ENCODE measurements around the gene RAB31. TPM values are rescaled to one million over a fixed set of nuclear protein-coding genes. Genes with fewer than 3 reads are reported as not detected.

The RAB31 gene
- total and polyA plus RNA-seq, 3 donors from 2014 or later, result 75.9 to 110 (median 81.5) TPM

DNA sequence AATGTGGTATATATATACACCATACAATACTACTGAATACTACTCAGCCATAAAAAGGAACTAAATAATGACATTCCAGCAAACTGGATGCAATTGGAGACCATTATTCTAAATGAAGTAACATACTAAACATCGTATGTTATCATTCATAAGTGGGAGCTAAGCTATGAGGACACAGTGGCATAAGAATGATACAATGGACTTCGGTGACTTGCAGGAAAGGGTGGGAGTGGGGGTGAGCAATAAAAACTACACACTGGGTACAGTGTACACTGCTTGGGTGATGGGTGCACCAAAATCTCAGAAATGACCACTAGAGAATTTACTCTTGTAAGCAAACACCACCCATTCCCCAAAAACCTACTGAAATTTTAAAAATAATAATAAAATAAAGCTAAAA is 87.9 kb downstream of the RAB31 start:
- H3K27ac ChIP-seq, result no peak overlapping the region
- intact Hi-C loops (cut with DNase I; ENCODE audit: low total_unique reads), result no loop called here
- TF ChIP-seq POLR2A (IDR thresholded peaks at IDR 0.05), result no peak
- TF ChIP-seq, protein P1, sequence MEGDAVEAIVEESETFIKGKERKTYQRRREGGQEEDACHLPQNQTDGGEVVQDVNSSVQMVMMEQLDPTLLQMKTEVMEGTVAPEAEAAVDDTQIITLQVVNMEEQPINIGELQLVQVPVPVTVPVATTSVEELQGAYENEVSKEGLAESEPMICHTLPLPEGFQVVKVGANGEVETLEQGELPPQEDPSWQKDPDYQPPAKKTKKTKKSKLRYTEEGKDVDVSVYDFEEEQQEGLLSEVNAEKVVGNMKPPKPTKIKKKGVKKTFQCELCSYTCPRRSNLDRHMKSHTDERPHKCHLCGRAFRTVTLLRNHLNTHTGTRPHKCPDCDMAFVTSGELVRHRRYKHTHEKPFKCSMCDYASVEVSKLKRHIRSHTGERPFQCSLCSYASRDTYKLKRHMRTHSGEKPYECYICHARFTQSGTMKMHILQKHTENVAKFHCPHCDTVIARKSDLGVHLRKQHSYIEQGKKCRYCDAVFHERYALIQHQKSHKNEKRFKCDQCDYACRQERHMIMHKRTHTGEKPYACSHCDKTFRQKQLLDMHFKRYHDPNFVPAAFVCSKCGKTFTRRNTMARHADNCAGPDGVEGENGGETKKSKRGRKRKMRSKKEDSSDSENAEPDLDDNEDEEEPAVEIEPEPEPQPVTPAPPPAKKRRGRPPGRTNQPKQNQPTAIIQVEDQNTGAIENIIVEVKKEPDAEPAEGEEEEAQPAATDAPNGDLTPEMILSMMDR (IDR thresholded peaks at IDR 0.05), result no peak
- no peaks in the 10 kb centered on the region for H3K27me3 ChIP-seq
- no peaks in the 10 kb centered on the region for H3K4me1 ChIP-seq
- DNase-seq, result no peak
- 67 to 71% methylated on average over 2 of the region's 2 CpGs for WGBS, 2 donors
- no peaks in the 10 kb centered on the region for H3K9me3 ChIP-seq
- H3K4me3 ChIP-seq, result no peak overlapping the region
- H3K36me3 ChIP-seq (ENCODE audit: low read depth, missing control alignments), result no peaks in the 10 kb centered on the region

DNA sequence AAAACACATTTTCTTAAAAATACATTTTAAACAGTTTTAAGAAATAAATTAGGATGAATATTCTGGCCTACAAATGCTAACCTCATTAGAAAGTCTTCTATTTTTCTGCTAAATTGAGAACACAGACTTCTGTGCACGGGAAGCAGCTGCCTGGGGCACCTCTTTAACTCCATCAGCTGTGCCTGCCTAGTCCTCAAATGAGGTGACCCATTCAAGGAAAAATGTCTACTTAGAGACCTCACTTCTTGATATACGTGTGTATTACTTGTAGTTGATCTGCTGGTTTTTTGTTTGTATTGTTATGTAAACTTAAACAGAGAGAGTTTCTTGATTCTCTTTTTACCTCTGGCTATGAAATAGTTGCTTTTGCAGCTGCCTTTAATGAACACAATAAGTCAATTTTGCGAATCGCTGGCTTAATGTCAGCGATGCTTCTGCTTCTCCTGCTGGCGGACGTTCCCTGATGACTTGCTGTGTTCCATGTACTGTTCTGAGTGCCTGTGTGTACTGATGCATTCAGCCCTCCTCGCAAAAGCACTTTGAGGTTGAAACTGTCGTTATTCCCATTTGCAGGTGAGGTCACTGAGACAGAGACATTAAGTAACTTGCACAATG is 88.9 kb downstream of the RAB31 start:
- H3K9me3 ChIP-seq, result no peaks in the 10 kb centered on the region
- intact Hi-C loops (cut with DNase I; ENCODE audit: low total_unique reads), result no loop called here
- no peak overlapping the region for H3K4me3 ChIP-seq
- H3K27me3 ChIP-seq, result no peaks in the 10 kb centered on the region
- peak overlapping the region in 1 of 2 donors; percentile 46 for H3K27ac ChIP-seq
- no peaks in the 10 kb centered on the region for H3K36me3 ChIP-seq (ENCODE audit: low read depth, missing control alignments)
- no peak for TF ChIP-seq POLR2A (IDR thresholded peaks at IDR 0.05)
- TF ChIP-seq, protein P1 (IDR thresholded peaks at IDR 0.05), result no peak
- H3K4me1 ChIP-seq, result no peaks in the 10 kb centered on the region
- WGBS, 2 donors, result 54 to 58% methylated on average over 9 of the region's 9 CpGs
- DNase-seq, result peak; percentile 65

DNA sequence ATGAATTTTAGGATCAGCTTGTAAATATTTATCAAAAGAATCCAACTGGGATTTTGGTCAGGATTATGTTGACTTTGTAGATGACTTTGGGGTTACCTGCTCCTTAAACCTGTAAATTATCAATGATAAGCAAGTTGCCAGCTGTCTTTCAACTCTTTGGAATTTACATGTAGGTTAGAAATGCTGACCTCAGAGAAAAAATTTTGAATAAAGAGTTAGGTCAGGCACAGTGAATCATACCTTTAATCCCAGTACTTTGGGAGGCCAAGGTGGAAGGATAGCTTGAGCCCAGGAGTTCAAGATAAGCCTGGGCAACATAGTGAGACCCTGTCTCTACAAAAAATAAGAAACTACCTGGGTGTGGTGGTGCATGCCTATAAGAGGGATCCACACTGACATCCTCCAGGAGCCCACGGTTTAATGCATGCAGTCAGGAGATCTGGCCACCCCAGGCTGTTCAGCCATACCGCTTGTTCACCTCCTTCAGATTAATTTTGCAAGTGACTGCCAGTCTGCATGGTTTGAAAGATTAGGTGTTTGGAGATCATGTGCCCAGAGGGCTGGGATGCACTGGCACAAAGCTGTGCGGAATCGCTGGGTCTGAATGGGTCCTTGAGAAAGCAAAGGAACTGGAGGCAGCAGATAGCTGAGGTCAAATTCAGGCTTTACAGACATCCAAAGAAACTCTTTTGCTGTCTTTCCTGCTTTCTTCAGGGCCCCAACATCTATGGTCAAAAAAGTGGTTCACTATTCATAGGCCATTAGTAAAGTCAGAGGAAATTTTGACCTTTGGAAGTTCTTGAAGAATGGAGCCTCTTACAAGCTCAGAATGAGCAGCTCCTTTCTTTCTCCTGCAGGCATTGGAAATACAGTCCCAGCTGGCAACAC is 94.3 kb downstream of the RAB31 start:
- TF ChIP-seq, protein P1 (IDR thresholded peaks at IDR 0.05), result no peak
- no peak for TF ChIP-seq POLR2A (IDR thresholded peaks at IDR 0.05)
- Histone ChIP-seq H3K4me1 (peaks cover 24% of the 10 kb centered on the region), H3K9me3 (no peaks in the 10 kb centered on the region), H3K27ac (no peak overlapping the region), H3K36me3 (ENCODE audit: low read depth, missing control alignments) (no peaks in the 10 kb centered on the region), H3K27me3 (no peaks in the 10 kb centered on the region), H3K4me3 (no peak overlapping the region)
- DNase-seq, result no peak
- 81 to 82% methylated on average over 4 of the region's 4 CpGs for WGBS, 2 donors
- intact Hi-C loops (cut with DNase I; ENCODE audit: low total_unique reads), result no loop called here

DNA sequence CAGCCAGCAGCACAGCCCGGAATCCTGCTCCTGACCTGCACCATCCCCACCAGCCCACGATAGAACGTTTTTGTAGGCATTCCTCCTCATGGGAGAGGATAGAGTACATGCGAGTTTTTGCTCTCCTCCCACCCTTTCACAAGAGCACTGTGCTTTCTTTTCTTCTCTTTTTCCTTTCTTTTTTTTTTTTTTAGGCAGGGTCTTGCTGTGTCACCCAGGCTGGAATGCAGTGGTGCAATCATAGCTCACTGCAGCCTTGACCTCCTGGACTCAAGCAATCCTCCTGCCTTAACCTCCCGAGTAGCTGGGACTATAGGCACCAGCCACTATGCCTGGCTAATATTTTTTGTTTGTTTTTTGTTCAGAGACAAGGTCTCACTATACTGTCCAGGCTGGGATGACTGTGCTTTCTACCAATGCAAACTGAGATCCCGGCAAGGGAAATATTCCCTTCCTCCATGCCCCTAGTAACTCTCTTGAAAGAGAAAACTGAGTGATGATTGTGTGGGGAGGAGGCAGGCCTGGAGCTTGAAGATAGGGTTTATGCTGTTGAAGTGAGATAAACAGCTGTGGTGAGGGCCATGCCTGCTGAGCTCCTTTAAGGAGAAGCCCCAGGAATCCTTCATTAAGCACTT is 95.1 kb downstream of the RAB31 start:
- H3K27me3 ChIP-seq, result no peaks in the 10 kb centered on the region
- DNase-seq, result no peak
- H3K9me3 ChIP-seq, result no peaks in the 10 kb centered on the region
- intact Hi-C loops (cut with DNase I; ENCODE audit: low total_unique reads), result no loop called here
- TF ChIP-seq, protein P1 (IDR thresholded peaks at IDR 0.05), result no peak
- TF ChIP-seq POLR2A (IDR thresholded peaks at IDR 0.05), result no peak
- peaks cover 24% of the 10 kb centered on the region for H3K4me1 ChIP-seq
- WGBS, 2 donors, result 33 to 49% methylated on average over 6 of the region's 6 CpGs
- peak overlapping the region; percentile 35 to 62 for H3K27ac ChIP-seq
- no peak overlapping the region for H3K4me3 ChIP-seq
- H3K36me3 ChIP-seq (ENCODE audit: low read depth, missing control alignments), result no peaks in the 10 kb centered on the region

All from testis (tissue), 3 donors.